ENCODE data around the gene RBKS.

- no peak for TF ChIP-seq POLR2AphosphoS5 (IDR thresholded peaks at IDR 0.05)
- TF ChIP-seq CTCF (IDR thresholded peaks at IDR 0.05) = no peak
Measured at GRCh38 chr2:27873091-27873490, 17.1 kb downstream of the RBKS start.
